DMS 273 (cell line): ENCODE measurements around the gene GRPEL2.
A peak's percentile ranks its signal among the peaks of the same experiment; 100 is the strongest.

ENCODE experiments used
- DNase-seq: peaks from one replicate; lab custom pipeline; 2025; ENCODE audit not compliant: unreplicated experiment; lab: John Stamatoyannopoulos, UW

The GRPEL2 gene

GRCh38 chr5:149317281-149318048 lies 27.8 kb upstream of the GRPEL2 start:
- peak; percentile 73 for DNase-seq

- DNase-seq, result no peak
These were observed 26.1 kb upstream of the GRPEL2 start for GRCh38 chr5:149319174-149319573.

- peak; percentile 95 for DNase-seq
These were observed 24.4 kb upstream of the GRPEL2 start for GRCh38 chr5:149320791-149321330.

GRCh38 chr5:149322518-149322917 lies 22.8 kb upstream of the GRPEL2 start:
- no peak for DNase-seq

GRCh38 chr5:149323210-149323609 lies 22.1 kb upstream of the GRPEL2 start:
- no peak for DNase-seq

- no peak for DNase-seq
These were observed 21.6 kb upstream of the GRPEL2 start for GRCh38 chr5:149323621-149324205.

GRCh38 chr5:149324641-149325040 lies 20.7 kb upstream of the GRPEL2 start:
- peak; percentile 23 for DNase-seq

- DNase-seq, result peak; percentile 86
These were observed 20.0 kb upstream of the GRPEL2 start for GRCh38 chr5:149325166-149325735.

- DNase-seq, result no peak
These were observed 19.4 kb upstream of the GRPEL2 start for GRCh38 chr5:149325894-149326293.

GRCh38 chr5:149326611-149327010 lies 18.7 kb upstream of the GRPEL2 start:
- DNase-seq, result no peak

GRCh38 chr5:149328177-149328576 lies 17.1 kb upstream of the GRPEL2 start:
- DNase-seq, result no peak

GRCh38 chr5:149333711-149334443 lies 11.4 kb upstream of the GRPEL2 start:
- no peak for DNase-seq

- peak; percentile 95 for DNase-seq
These were observed 7.6 kb upstream of the GRPEL2 start for GRCh38 chr5:149337736-149338135.

GRCh38 chr5:149338364-149338763 lies 6.9 kb upstream of the GRPEL2 start:
- peak; percentile 70 for DNase-seq

- DNase-seq, result no peak
These were observed 4.4 kb upstream of the GRPEL2 start for GRCh38 chr5:149340920-149341319.

GRCh38 chr5:149341876-149342275 lies 3.4 kb upstream of the GRPEL2 start:
- peak; percentile 74 for DNase-seq

- no peak for DNase-seq
These were observed 1.1 kb upstream of the GRPEL2 start for GRCh38 chr5:149344151-149344550.

GRCh38 chr5:149345892-149346222 lies 558 bp downstream of the GRPEL2 start:
- peak; percentile 62 for DNase-seq

GRCh38 chr5:149348518-149348917 lies 3.2 kb downstream of the GRPEL2 start:
- no peak for DNase-seq

- DNase-seq, result no peak
These were observed 4.1 kb downstream of the GRPEL2 start for GRCh38 chr5:149349382-149349781.

- DNase-seq, result no peak
These were observed 6.9 kb downstream of the GRPEL2 start for GRCh38 chr5:149352169-149352568.

GRCh38 chr5:149353911-149354310 lies 8.6 kb downstream of the GRPEL2 start:
- DNase-seq, result no peak
